H1 (cell line): ENCODE measurements around the gene BRIX1. TPM values are rescaled to one million over a fixed set of nuclear protein-coding genes. Genes with fewer than 3 reads are reported as not detected.

Experiments used
- CTBP2 ChIP-seq: IDR thresholded peaks from 2 replicates; pipeline ENCODE4 v1.7.0; 2011; ENCODE audit warnings: borderline replicate concordance, mild to moderate bottlenecking, moderate library complexity, mixed read lengths, low read length; ENCODE audit not compliant: insufficient read depth, insufficient read length
- GABPA ChIP-seq: IDR thresholded peaks from 2 replicates; pipeline ENCODE4 v1.6.1; 2011; ENCODE audit warnings: mild to moderate bottlenecking, low read length, moderate library complexity, borderline replicate concordance; ENCODE audit not compliant: insufficient read depth
- SP4 ChIP-seq: IDR thresholded peaks from 2 replicates; pipeline ENCODE4 v1.6.1; 2012; ENCODE audit warnings: low read length, inconsistent platforms
- TAF1 ChIP-seq: IDR thresholded peaks from 2 replicates; pipeline ENCODE4 v1.6.1; 2011; ENCODE audit warnings: mild to moderate bottlenecking, low read depth, low read length
- polyA plus RNA-seq, 7 experiments: library from polyadenylated mRNA; depleted of rRNA in 3 of 7; stranded (reverse) in 5 of 7; unstranded in 2 of 7; fragments of >200 nt in 5 of 7; fragments of 200-250 nt in 2 of 7; gene quantifications; 1 replicate in 5 of 7; 2 replicates in 1 of 7; 4 replicates in 1 of 7; pipeline versions ENCODE4 v1.2.1 to v1.2.3, GENCODE V29; 2011 to 2013; ENCODE audit warnings: missing spikeins in 2 of 7, mixed read lengths in 2 of 7
- total RNA-seq: library from RNA; stranded (reverse); fragmentation: NEBNext Ultra II Directional; extraction: Animal tissue kit (Norgen Biotek cat#: 25700); gene quantifications from 2 replicates; pipeline ENCODE4 v1.2.1, GENCODE V29; 2021
- TF ChIP-seq, protein P1 (sequence below): IDR thresholded peaks from 2 replicates; pipeline ENCODE4 v1.6.1; 2012; ENCODE audit warnings: inconsistent platforms

BRIX1 gene
- total and polyA plus RNA-seq, 2 of the 8 experiments (the other 6 are each of a cell fraction or from before 2014, with no cell fraction given) = 26.9 to 71.7 TPM

DNA sequence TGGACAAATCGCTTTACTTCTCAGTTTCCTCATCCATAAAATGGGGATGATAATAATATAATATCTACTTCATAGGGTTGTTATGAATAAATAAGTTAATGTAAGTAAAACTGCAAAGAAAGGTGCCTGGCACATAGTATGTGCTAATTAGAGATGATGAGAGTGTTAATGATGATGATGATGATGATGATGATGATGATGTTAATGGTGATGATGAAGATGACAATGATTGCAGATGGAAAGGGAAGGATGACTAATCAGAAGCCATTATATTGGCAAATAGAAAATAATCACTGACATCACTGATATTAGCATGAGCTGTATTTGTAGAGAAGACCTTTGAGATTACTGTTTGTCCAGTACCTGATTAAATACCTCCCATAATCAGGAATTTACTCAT lies 20.8 kb upstream of the BRIX1 start (continued):
- TF ChIP-seq, protein P1, sequence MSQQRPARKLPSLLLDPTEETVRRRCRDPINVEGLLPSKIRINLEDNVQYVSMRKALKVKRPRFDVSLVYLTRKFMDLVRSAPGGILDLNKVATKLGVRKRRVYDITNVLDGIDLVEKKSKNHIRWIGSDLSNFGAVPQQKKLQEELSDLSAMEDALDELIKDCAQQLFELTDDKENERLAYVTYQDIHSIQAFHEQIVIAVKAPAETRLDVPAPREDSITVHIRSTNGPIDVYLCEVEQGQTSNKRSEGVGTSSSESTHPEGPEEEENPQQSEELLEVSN = no peak
- TF ChIP-seq GABPA = no peak
- no peak for TF ChIP-seq SP4
- no peak for TF ChIP-seq CTBP2
- TF ChIP-seq TAF1 = no peak
- TF ChIP-seq, all 59 proteins: peak for 0
